ENCODE results near the gene CDT1.

CDT1 gene

GRCh38 chr16:88806491-88807111, 3.0 kb downstream of the CDT1 start:
- no peak for DNase-seq

GRCh38 chr16:88807142-88807625, 3.6 kb downstream of the CDT1 start:
- DNase-seq = no peak

- DNase-seq = no peak
These were observed 4.3 kb downstream of the CDT1 start for GRCh38 chr16:88807626-88808453.

GRCh38 chr16:88809068-88809675, 5.6 kb downstream of the CDT1 start:
- no peak for DNase-seq

GRCh38 chr16:88809676-88810165, 6.1 kb downstream of the CDT1 start:
- DNase-seq = no peak

- no peak for DNase-seq
These were observed 6.8 kb downstream of the CDT1 start for GRCh38 chr16:88810166-88810911.

- DNase-seq = peak; percentile 93
These were observed 7.6 kb downstream of the CDT1 start for GRCh38 chr16:88810912-88811768.

GRCh38 chr16:88811769-88812512, 8.4 kb downstream of the CDT1 start, which contains the start of gene APRT:
Gene APRT, minus strand, starts transcription at chr16:88811928. Its CDS starts 29 bp downstream, at chr16:88811899.
- peak; percentile 92 for DNase-seq

GRCh38 chr16:88812513-88813268, 9.1 kb downstream of the CDT1 start:
- DNase-seq = no peak

- DNase-seq = no peak
These were observed 9.9 kb downstream of the CDT1 start for GRCh38 chr16:88813269-88814143.

- no peak for DNase-seq
These were observed 10.5 kb downstream of the CDT1 start for GRCh38 chr16:88814144-88814502.

GRCh38 chr16:88815227-88815626, 11.6 kb downstream of the CDT1 start:
- no peak for DNase-seq

- no peak for DNase-seq
These were observed 12.5 kb downstream of the CDT1 start for GRCh38 chr16:88815901-88816589.

GRCh38 chr16:88816736-88817535, 13.3 kb downstream of the CDT1 start:
- no peak for DNase-seq

- DNase-seq = no peak
These were observed 14.4 kb downstream of the CDT1 start for GRCh38 chr16:88817785-88818574.

GRCh38 chr16:88818575-88818874, 14.9 kb downstream of the CDT1 start:
- DNase-seq = no peak

- no peak for DNase-seq
These were observed 15.5 kb downstream of the CDT1 start for GRCh38 chr16:88819126-88819525.

Data from midbrain (tissue), 1 donor.